HG03139 (cell line): ENCODE results near the gene BRD3OS.
"Not testable (repeated sequence)": the region's sequence is repeated elsewhere in the genome, so short reads cannot be mapped to it uniquely, and the experiment has no call there.

Experiments
- ATAC-seq: cut with Tn5 transposase; IDR thresholded peaks from one replicate; pipeline ENCODE4 v1.9.1; 2021; ENCODE audit not compliant: unreplicated experiment

The BRD3OS gene

GRCh38 chr9:134061688-134062371 lies 36.5 kb downstream of the BRD3OS start:
- ATAC-seq, result no peak

GRCh38 chr9:134062461-134063087 lies 37.3 kb downstream of the BRD3OS start:
- no peak for ATAC-seq

DNA sequence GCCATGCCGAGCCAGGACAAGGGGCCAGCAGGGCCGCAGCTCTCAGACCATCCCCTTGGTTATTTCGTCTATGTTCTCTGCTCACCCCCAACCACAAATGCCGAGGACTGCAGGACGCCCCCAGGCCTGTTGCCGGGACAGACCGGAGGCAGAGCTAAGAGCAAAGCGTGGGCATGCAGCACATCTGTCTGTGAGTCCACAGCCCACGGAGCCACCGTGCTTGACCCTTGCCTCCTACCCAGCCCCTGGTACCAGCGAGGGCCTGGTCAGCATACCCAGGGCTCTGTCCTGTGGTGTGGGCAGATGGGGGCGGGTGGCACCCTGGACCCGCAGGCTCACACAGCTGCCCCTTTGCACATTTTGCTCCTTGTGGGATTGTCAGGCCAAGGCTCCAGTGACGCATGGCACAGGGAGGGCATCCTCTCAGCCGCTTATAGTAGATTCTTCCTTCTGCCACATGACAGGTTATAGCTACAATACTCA lies 37.8 kb downstream of the BRD3OS start:
- ATAC-seq, result no peak

- no peak for ATAC-seq
These were observed 38.5 kb downstream of the BRD3OS start for GRCh38 chr9:134063571-134064450.

- no peak for ATAC-seq
These were observed 39.4 kb downstream of the BRD3OS start for GRCh38 chr9:134064711-134065110.

- ATAC-seq, result no peak
These were observed 40.5 kb downstream of the BRD3OS start for GRCh38 chr9:134065612-134066419.

DNA sequence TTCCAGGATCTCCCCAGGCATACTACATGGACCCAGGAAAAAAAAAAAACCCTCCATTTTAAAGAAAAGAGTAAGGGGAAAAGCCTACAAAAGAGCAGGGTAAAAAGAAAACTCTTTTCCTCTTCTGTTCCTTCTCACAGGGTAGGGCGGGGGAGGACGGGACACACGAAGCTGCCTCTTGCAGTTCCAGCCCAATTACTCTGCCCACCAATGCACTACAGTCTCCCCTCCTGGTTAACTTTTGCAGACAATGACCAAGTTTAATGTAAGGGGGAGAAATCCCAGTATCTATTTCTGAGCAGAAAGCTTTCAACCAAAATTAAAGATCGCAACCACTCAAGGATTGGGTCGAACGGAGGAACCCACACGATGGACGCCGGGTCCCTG lies 41.2 kb downstream of the BRD3OS start:
- no peak for ATAC-seq

- ATAC-seq, result peak; percentile 17
These were observed 41.9 kb downstream of the BRD3OS start for GRCh38 chr9:134066913-134067851.

DNA sequence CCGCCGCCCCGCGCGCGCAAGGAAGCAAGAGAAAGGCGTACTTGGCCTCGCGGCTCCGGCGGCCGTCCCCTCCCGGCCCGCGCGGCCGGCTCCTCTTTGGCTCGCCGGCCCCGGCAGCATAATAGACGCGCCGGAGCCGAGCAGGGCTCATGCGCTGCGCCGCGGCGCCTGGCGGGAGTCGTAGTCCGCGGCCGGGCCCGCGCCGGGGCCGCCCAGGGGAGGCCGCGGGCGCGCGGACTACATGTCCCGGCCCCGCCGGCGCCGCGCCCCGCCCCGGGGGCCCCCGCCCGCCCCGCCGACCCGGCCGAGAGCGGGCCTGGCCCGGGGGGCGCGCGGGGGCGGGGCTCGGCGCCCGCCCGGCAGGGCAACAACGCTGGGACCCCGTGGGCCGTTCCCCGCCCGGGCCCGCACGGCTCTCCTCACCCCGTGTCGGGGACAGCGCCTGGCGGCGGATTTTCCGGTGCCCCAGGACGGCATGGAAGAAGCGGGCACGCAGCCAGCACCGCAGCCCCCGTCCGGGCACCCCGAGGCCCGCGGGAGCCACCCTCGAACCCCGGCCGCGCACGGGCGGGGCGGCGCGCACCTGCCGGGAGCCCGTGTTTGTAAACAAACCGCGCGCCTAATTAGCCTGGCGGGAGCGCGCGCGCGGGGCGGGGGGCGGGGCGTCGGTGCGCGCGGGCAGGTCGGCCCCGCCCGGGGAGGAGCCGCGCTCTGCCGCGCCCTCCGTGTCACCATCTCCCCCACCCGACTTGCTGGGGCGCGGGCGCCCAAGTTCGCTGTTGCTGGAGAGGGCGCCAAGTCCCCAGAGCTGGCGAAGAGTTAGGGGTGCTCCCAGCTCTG lies 42.8 kb downstream of the BRD3OS start, which contains the start of gene BRD3:
Gene BRD3, minus strand, starts transcription at position 123 of the 840 bp plus-strand sequence. CDS start 14,549 bp downstream, outside the sequence.
- peak; percentile 74 for ATAC-seq

GRCh38 chr9:134068744-134069479 lies 43.6 kb downstream of the BRD3OS start:
- no peak for ATAC-seq

DNA sequence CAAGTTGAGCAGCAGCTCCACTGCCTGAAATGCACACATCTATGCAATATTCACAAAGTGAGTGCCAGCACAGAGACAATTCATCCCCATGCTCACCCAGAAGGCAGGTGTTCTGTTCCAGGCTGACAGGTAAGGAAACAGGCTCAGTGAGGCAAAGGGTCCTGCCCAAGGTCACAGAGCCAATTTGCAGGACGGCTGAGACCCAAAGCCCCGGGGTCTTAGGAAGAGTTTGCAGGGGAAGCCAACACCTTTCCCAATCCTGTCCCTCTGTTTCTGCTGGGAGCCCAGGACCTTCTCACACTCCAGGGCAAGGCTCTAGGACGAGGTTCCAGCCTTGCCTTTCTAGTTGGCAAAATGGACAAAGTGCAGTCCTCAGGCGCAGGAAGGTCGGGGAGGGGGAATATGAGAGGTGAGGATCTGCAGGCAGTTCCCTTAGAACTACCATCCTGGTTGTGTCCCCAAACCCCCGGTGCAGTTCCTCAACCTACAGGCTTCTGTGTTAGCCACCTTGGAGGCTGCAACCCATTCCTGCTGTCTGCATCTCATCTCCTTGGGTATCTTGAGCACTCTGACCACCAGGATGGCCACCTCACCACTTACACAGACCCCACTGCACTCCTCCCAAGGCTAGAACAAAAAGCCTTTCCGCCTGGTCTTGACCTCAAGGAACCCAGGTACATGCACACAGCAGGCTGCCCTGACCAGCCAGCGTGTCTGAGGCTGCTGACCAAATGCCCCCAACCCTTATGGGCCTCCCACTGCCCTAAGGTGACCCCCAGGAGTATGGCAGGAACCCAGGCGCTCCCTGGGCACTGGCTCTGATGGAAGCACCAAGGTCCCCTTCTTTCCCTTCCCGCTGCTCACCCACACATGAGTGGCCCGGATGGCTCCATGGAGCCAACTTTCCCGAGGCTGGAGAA lies 44.5 kb downstream of the BRD3OS start:
- no peak for ATAC-seq

DNA sequence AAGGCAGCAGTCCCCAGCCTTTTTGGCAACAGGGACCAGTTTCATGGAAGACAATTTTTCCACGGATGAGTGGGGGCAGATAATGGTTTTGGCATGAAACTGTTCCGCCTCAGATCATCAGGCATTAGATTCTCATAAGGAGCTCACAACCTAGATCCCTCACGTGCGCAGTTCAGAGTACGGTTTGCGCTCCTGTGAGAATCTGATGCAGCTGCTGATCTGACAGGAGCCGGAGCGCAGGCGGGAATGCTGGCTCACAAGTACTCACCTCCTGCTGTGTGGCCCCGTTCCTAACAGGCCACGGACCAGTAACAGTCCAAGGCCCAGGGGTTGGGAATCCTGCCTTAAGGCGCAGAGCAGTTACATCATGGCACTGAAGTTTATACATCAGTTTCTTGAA lies 45.9 kb downstream of the BRD3OS start:
- no peak for ATAC-seq

DNA sequence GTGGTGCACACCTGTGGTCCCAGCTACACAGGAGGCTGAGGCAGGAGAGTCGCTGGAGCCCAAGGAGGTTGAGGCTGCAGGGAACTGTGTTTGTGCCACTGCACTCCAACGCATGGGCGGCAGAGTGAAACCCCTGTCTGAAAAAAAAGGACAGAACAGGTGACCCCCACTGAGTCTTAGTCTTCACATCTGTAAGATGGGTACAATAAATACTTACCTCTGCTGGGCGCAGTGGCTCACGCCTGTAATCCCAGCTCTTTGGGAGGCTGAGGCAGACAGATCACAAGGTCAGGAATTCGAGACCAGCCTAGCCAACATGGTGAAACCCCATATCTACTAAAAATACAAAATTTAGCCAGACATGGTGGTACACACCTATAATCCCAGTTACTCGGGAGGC lies 47.4 kb downstream of the BRD3OS start:
- ATAC-seq, result not testable (repeated sequence)

DNA sequence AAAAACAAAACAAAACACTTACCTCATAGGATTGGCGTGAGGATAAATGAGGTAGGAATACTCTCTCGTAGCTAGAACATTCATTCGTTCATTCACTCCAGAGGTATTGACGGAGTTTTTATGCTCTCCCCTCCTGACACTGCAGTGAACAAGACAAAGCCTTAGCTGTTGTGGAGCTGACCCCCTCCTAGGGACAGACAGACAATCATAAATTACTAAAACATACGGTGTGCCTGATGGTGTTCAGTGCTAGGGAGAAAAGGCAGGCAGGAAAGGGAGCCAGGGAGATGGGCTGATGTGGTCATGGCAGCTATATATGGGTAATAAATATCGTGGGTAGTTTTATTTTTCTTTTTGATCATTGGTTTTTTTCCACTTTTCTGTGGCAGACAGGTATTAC lies 48.2 kb downstream of the BRD3OS start:
- no peak for ATAC-seq

DNA sequence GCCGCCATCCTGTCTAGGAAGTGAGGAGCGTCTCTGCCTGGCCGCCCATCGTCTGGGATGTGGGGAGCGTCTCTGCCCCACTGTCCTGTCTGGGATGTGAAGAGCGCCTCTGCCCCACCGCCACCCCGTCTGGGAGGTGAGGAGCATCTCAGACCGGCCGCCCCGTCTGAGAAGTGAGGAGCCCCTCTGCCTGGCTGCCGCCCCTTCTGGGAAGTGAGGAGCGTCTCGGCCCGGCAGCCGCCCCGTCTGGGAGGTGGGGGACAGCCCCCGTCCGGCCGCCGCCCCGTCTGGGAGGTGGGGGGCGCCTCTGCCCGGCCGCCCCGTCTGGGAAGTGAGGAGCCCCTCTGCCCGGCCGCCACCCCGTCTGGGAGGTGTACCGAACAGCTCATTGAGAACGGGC lies 50.4 kb downstream of the BRD3OS start:
- ATAC-seq, result not testable (repeated sequence)

- no peak for ATAC-seq
These were observed 51.4 kb downstream of the BRD3OS start for GRCh38 chr9:134076644-134077043.
